Ishikawa (cell line): ENCODE data around the gene GALNT1.

Experiments
- CEBPB ChIP-seq: IDR thresholded peaks from 2 replicates; pipeline ENCODE4 v1.6.1; 2012
- CREB1 ChIP-seq: IDR thresholded peaks from 2 replicates; pipeline ENCODE4 v1.6.1; 2012; ENCODE audit warnings: low read depth
- EGR1 ChIP-seq: IDR thresholded peaks from 2 replicates; pipeline ENCODE4 v1.6.1; 2012
- EP300 ChIP-seq: IDR thresholded peaks from 2 replicates; pipeline ENCODE4 v1.6.1; 2012; ENCODE audit warnings: borderline replicate concordance
- FOXM1 ChIP-seq: IDR thresholded peaks from 2 replicates; pipeline ENCODE4 v1.6.1; 2012; ENCODE audit warnings: low read depth, borderline replicate concordance
- NFIC ChIP-seq: IDR thresholded peaks from 2 replicates; pipeline ENCODE4 v1.6.1; 2012
- RAD21 ChIP-seq: IDR thresholded peaks from 2 replicates; pipeline ENCODE4 v1.6.1; 2012; ENCODE audit warnings: low read depth
- TAF1 ChIP-seq: IDR thresholded peaks from 2 replicates; pipeline ENCODE4 v1.6.1; 2012; ENCODE audit warnings: low read depth, mild to moderate bottlenecking
- TCF12 ChIP-seq: IDR thresholded peaks from 2 replicates; pipeline ENCODE4 v1.6.1; 2012; ENCODE audit warnings: low read depth
- TEAD4 ChIP-seq: IDR thresholded peaks from 2 replicates; pipeline ENCODE4 v1.6.1; 2012
- YY1 ChIP-seq: IDR thresholded peaks from 2 replicates; pipeline ENCODE4 v1.6.1; 2012; ENCODE audit warnings: low read depth
- ZBTB7A ChIP-seq: IDR thresholded peaks from 2 replicates; pipeline ENCODE4 v1.6.1; 2012; ENCODE audit warnings: low read depth
- TF ChIP-seq, protein P1 (sequence below): IDR thresholded peaks from 2 replicates; pipeline ENCODE4 v1.6.1; 2012
- TF ChIP-seq, protein P2 (sequence below): IDR thresholded peaks from 2 replicates; pipeline ENCODE4 v1.6.1; 2012
- TF ChIP-seq, protein P3 (sequence below): IDR thresholded peaks from 2 replicates; pipeline ENCODE4 v1.6.1; 2012; ENCODE audit warnings: low read depth, mild to moderate bottlenecking

The GALNT1 gene

DNA sequence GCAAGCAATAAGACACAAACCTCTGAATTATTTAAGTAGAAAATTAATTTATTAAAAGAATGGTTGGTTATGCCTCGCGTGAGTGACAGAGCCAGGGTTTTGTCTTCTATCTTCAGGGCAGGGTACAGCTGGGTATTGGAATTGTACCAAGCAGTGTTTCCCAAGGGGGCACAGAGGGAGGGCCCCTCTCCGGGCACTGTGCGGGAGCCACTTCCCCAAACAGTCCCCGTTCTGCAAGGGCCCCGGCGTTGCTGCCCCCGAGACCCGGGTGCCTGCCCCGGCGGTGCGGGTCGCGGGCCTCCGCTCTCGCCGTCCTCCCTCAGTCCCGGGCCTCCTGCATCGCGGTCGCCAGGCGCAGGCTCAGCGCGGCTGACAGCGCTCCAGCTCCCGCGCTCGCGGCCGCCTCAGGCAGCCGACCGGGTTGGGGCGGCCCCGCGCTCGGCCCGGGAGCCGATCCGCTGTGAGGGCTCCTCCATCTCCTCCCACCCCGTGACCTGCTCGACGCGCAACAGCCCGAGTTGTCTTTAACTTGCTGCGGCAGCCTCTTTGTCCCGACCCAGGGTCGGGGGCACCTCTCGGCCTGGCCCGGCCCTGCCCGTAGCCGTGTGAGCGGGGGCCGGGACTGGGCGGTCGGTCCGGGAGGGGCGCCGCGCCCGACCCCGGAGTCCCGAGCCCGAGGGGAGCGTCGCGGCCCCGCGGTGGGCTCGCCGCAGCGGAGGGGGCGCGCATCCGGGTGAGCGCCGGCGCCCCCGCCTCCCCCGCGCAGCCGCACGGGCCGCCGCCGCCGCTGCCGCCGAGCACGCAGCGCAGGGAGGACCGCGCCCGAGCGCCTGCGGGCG, 620 bp upstream of the GALNT1 start:
- TF ChIP-seq NFIC (no peak), RAD21 (no peak), ZBTB7A (peak; percentile 39; the same call in 1 of the 2 replicates)
- TF ChIP-seq, protein P1, sequence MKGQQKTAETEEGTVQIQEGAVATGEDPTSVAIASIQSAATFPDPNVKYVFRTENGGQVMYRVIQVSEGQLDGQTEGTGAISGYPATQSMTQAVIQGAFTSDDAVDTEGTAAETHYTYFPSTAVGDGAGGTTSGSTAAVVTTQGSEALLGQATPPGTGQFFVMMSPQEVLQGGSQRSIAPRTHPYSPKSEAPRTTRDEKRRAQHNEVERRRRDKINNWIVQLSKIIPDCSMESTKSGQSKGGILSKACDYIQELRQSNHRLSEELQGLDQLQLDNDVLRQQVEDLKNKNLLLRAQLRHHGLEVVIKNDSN = peak; percentile 53; the same call in 1 of the 2 replicates

- TF ChIP-seq TAF1 = no peak
- 0 out of 2 replicates have a peak, but pooled peaks have one; percentile 47 for TF ChIP-seq ZBTB7A
- TF ChIP-seq, protein P2, sequence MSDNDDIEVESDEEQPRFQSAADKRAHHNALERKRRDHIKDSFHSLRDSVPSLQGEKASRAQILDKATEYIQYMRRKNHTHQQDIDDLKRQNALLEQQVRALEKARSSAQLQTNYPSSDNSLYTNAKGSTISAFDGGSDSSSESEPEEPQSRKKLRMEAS = peak; percentile 40; the same call in 1 of the 2 replicates
Measured at GRCh38 chr18:35581898-35582641, 530 bp downstream of the GALNT1 start.

GRCh38 chr18:35582899-35583558, 1.5 kb downstream of the GALNT1 start:
- TF ChIP-seq RAD21 = no peak

DNA sequence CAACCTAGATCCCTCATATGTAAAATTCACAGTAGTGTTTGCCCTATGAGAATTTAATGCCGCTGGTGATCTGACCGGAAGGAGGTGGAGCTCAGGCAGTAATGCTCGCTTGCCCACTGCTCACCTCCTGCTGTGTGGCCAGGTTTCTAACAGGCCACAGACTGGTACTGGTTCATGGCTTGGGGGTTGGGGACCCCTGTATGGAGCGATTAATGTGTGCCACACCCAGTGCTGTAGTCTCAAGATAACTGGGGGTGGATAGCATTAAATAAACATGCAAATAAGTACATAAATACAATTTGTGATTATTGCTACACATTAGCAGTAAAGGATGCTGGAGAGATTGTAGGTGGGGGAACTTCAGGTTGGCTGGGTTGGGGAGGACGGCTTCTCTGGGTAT, 3.2 kb downstream of the GALNT1 start:
- TF ChIP-seq, protein P2 = no peak
- no peak for TF ChIP-seq CEBPB
- TF ChIP-seq YY1 = no peak
- no peak for TF ChIP-seq FOXM1
- TF ChIP-seq NFIC = no peak
- TF ChIP-seq TEAD4 = no peak
- no peak for TF ChIP-seq RAD21
- no peak for TF ChIP-seq TCF12
- TF ChIP-seq TAF1 = no peak
- TF ChIP-seq, protein P1 = no peak
- TF ChIP-seq EGR1 = no peak
- no peak for TF ChIP-seq ZBTB7A
- TF ChIP-seq EP300 = no peak
- TF ChIP-seq CREB1 = no peak
- TF ChIP-seq, protein P3, sequence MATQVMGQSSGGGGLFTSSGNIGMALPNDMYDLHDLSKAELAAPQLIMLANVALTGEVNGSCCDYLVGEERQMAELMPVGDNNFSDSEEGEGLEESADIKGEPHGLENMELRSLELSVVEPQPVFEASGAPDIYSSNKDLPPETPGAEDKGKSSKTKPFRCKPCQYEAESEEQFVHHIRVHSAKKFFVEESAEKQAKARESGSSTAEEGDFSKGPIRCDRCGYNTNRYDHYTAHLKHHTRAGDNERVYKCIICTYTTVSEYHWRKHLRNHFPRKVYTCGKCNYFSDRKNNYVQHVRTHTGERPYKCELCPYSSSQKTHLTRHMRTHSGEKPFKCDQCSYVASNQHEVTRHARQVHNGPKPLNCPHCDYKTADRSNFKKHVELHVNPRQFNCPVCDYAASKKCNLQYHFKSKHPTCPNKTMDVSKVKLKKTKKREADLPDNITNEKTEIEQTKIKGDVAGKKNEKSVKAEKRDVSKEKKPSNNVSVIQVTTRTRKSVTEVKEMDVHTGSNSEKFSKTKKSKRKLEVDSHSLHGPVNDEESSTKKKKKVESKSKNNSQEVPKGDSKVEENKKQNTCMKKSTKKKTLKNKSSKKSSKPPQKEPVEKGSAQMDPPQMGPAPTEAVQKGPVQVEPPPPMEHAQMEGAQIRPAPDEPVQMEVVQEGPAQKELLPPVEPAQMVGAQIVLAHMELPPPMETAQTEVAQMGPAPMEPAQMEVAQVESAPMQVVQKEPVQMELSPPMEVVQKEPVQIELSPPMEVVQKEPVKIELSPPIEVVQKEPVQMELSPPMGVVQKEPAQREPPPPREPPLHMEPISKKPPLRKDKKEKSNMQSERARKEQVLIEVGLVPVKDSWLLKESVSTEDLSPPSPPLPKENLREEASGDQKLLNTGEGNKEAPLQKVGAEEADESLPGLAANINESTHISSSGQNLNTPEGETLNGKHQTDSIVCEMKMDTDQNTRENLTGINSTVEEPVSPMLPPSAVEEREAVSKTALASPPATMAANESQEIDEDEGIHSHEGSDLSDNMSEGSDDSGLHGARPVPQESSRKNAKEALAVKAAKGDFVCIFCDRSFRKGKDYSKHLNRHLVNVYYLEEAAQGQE = no peak

DNA sequence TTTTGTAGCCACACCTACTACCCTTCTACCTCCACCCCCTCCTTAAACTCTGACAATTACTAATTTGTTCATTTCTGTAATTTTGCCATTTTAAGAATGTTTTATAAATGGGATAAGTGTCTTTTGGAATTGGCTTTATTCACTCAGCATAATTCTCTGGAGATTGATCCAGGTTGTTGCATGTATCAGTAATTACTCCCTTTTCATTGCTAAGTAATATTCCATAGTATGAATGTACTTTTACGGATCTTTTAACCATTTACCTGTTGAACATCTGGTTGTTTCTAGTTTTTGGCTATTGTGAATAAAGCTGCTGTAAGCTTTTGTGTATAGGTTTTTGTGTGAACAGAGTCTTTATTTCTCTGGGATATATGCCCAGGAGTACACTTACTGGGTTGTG, 4.1 kb downstream of the GALNT1 start:
- TF ChIP-seq EP300 = no peak
- no peak for TF ChIP-seq CEBPB
- no peak for TF ChIP-seq FOXM1
- TF ChIP-seq NFIC = no peak
- TF ChIP-seq TCF12 = no peak
- TF ChIP-seq, protein P3 = no peak
- TF ChIP-seq, protein P1 = no peak
- TF ChIP-seq TAF1 = no peak
- no peak for TF ChIP-seq YY1
- TF ChIP-seq ZBTB7A = no peak
- no peak for TF ChIP-seq CREB1
- no peak for TF ChIP-seq EGR1
- no peak for TF ChIP-seq TEAD4
- TF ChIP-seq, protein P2 = no peak
- no peak for TF ChIP-seq RAD21
